ENCODE data around the gene BST1.

- TF ChIP-seq, protein P1, sequence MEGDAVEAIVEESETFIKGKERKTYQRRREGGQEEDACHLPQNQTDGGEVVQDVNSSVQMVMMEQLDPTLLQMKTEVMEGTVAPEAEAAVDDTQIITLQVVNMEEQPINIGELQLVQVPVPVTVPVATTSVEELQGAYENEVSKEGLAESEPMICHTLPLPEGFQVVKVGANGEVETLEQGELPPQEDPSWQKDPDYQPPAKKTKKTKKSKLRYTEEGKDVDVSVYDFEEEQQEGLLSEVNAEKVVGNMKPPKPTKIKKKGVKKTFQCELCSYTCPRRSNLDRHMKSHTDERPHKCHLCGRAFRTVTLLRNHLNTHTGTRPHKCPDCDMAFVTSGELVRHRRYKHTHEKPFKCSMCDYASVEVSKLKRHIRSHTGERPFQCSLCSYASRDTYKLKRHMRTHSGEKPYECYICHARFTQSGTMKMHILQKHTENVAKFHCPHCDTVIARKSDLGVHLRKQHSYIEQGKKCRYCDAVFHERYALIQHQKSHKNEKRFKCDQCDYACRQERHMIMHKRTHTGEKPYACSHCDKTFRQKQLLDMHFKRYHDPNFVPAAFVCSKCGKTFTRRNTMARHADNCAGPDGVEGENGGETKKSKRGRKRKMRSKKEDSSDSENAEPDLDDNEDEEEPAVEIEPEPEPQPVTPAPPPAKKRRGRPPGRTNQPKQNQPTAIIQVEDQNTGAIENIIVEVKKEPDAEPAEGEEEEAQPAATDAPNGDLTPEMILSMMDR (conservative IDR thresholded peaks at IDR 0.05), result no peak
- TF ChIP-seq ZFX (IDR thresholded peaks at IDR 0.05), result no peak
These were observed 35.9 kb upstream of the BST1 start for GRCh38 chr4:15667006-15667405.

All from C4-2B (cell line).